GM18868 (cell line): ENCODE data around the gene HOXD9.

Experiments used
- ATAC-seq: cut with Tn5 transposase; IDR thresholded peaks from one replicate; pipeline ENCODE4 v1.9.1; 2021; ENCODE audit warnings: mild to moderate bottlenecking, moderate library complexity; ENCODE audit not compliant: unreplicated experiment

Gene HOXD9

DNA sequence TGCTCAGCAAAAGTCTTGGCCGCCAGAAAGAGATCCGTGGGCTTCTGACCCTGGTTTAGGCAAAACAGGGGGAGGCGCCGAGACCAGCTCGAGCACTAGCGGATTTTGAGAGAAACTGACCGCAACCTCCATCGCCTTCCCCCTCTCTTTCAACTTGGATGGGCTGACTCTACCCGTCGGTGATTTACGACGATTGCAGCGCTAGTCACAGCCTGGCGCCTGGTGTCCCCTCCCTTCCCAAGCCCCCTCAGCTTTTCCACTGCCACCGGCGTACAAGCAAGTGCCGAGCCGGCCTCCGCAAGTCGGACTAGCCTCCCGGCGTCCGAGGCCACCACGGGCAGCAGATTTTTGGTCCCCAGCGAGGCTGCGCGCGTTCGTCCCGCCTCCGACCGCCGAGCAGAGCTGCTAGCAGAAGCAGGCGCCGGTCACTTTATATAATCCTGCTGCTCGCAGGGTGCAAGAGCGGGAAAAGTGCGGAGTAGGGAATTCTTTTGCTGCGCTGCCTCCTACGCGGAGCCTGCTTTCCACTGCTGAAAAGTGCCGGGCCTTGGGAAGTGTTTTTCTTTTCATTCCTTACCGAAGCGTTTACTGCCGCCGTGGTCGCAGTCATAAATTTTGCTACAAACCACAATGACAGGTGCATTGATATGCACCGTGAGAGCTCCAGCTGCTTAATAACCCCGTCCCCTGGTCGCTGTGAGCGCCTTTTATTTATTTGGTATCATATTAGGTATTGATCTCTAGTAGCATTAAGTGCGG is 42.3 kb downstream of the HOXD9 start:
- no peak for ATAC-seq

DNA sequence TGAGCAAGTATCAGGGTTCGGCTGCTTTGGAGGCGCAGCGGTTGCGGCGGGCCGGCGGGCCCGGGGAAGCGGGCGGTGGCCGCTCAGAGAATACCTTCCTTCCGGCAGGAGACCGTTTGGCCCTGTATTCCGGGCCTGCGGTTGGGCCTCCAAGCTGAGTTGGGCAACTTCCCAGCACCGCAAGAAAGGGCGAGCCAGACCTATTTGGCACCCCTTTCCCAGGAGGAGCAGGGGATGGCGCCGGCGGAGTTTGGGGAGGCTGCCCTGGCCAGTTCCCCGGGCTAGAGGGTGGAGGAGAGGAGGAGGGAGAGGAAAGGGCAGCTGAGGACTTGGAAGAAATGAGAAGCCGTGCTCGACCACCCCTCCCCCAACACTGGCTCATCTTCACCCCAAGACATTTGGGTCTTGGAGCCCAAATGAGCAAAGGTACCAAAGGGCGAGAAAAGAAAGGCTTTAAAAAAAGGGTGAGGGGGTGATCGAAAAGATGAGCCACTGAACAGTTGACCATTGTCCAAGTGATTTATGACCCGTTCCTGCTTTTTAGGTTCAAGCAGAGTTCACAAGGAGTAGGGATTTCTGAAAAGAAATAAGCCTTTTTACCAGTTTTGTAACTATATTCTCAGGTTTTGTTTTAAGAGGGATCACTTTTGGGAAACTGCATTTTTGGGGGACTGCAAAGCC is 43.0 kb downstream of the HOXD9 start:
- ATAC-seq, result no peak

GRCh38 chr2:176166272-176166671 is 43.8 kb downstream of the HOXD9 start:
- no peak for ATAC-seq

DNA sequence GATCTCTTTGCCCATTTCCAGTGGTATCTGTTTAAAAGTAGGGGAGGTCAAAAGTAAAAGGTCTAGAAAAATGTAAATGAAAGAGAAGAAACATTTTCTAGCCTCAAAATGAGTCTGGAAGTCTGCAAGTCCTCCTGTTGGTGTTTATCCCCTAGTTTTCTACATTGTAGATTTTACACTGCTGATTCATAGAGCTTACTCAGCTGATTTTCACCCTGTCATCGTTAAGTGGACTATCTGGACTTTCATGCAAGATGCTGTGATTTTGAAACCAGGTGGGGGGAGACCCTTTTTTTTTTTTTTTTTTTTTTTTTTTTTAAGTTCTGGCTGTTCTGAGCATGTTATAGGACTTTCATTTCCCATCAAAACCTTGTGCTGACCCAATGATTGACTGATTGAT is 44.9 kb downstream of the HOXD9 start:
- no peak for ATAC-seq

- no peak for ATAC-seq
Measured at GRCh38 chr2:176169181-176169580, 46.7 kb downstream of the HOXD9 start.

GRCh38 chr2:176169711-176170110 is 47.2 kb downstream of the HOXD9 start:
- ATAC-seq, result no peak

DNA sequence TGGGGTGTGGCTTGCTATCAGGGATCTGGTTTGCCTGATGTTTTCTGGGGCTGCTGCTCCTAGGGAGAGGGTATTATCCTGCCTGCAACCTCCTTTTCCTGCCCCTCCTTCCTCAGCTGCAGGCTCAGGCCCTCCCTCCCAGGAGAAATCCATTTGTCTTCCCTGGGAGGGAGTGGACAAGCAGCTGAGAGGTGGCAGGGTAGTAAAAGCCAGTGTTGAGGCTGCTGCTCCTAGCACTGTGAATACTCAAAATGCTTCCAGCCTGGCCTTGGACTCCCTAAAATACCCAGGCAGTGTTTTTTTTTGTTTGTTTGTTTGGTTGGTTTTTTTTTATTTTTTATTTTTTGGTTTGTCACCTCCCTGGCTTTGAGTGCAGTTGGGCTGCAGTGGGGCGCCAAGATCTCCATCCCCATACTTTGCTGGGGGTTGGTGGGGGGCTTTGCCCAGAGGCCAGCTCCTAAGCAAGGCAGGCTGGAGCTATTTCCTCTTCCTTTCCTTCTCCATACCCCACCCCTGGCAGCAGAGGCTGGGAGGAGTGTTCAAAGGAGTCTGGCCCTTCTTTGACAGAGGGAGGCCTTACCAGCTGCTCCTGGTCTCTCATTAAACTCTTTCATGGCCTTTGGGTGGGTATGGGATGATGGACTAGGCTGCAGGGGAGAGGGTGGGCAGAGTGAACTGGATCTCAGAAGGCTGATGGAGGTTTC is 48.2 kb downstream of the HOXD9 start:
- no peak for ATAC-seq

DNA sequence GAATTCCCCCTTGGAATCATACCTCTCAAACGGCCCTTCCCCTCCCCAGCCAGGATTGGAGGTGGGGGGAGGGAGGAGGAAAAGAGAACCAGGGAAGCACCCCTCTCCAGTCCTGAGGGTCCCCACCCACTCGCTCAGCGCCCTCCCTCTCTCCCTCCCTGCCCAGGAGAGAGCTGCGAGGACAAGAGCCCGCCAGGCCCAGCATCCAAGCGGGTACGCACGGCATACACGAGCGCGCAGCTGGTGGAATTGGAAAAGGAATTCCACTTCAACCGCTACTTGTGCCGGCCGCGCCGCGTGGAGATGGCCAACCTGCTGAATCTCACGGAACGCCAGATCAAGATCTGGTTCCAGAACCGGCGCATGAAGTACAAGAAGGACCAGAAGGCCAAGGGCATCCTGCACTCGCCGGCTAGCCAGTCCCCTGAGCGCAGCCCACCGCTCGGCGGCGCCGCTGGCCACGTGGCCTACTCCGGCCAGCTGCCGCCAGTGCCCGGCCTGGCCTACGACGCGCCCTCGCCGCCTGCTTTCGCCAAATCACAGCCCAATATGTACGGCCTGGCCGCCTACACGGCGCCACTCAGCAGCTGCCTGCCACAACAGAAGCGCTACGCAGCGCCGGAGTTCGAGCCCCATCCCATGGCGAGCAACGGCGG is 49.0 kb downstream of the HOXD9 start:
- no peak for ATAC-seq

- no peak for ATAC-seq
Measured at GRCh38 chr2:176172007-176172894, 49.7 kb downstream of the HOXD9 start.

DNA sequence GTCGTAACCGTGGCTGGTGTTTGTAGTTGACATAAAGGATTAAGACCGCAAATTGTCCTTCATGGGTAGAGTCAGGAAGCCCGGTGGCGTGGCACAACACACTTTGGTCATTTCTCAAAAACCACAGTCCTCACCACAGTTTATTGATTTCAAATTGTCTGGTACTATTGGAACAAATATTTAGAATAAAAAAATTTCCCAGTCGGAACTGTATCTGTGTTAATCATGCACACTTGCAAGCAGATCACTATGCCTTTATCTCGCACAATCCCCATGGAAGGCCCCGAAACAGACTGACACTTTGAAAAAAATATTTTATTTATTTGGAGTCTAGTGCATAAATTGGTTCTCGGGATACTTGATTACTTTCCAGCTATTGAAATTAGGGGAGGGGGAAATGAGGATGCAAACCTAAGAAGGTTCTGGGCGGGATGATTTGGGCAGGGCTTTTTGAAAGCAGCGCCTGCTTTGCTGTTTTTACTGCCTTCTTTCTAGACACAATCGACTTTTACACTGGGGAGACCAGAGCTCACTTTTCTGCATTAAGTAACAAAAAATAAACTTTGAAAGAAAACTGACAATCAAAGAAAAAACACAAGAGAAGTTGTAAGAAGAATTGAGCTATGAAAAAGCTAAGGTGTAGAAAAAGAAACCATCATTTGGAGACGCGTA is 50.5 kb downstream of the HOXD9 start:
- no peak for ATAC-seq

DNA sequence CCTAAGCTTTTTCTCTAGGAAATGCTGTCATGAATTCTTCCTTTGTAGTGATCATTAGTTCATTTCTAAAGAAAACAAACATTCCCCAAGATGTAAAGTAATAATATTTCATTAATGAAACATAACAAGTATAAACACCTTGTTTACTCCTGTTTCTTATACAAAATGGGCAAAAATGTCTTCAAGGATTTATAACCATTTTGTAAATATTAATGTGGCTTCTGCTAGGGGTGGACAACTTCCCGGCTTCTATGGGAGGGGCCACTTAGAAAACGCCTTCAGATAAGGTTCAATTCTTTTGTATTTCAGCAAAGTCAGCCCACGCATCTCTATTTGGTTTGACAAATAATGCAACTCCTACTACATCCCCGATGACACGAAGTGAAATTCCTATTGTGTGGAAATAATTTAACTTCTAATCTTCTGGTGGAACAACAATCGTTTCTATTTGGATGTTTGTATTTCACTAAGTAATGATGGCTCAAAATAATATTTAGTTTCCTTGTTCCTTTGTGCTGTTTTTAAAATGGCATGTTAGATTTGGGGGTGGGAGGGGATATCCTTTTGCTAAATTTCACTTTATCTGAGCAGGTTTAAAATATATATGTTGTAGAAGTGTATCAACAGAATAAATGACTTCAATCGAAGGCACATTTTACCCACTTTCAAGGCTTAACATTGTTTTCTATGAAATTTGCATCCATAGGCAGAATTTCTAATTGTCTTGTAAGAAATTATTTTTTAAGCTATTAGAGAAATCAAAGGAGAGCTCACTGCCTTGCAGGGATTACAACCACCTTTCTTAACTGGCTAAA is 51.3 kb downstream of the HOXD9 start:
- ATAC-seq, result no peak

GRCh38 chr2:176174382-176174823 is 51.9 kb downstream of the HOXD9 start:
- no peak for ATAC-seq
